ENCODE measurements around the gene ALK.

DNA sequence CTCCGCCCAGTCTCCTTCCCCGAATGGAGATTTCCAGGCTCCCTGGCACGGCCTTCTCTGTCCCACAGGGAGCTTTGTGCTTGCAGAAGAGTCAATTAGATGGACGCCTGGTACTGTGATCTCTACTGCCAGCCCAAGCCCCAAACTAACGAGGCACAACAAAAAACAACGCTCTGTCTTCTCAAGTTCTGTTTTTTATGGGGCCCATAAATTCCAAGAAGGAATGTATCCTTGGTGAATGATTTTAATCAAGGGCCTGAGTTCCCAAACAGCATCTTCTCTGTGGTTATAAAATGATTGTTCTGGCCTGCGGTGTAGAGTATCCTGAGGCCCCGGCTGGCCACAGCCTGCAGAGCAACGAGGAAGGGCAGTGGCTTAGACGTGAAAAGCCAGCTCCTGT is 586.7 kb downstream of the ALK start:
- no peak for TF ChIP-seq CTCF (conservative IDR thresholded peaks at IDR 0.05 in 1 of 2, IDR thresholded peaks at IDR 0.05 in 1 of 2; ENCODE audit: low read depth in 1 of 2, low read length in 2 of 2)
- TF ChIP-seq EZH2 (IDR thresholded peaks at IDR 0.05; ENCODE audit: low read length, missing control alignments) = no peak
